Subcutaneous abdominal adipose tissue (tissue), 5 donors: Measurements from ENCODE around the gene EYS.

ENCODE experiments used
- H3K27ac ChIP-seq: one replicate; pipeline ENCODE4 v1.7.0; 2013; ENCODE audit warnings: low read depth, mild to moderate bottlenecking, inconsistent platforms, low read length, moderate library complexity
- H3K27me3 ChIP-seq, 5 donors: one replicate each; pipeline ENCODE4 v1.7.0; 2013; ENCODE audit warnings: low read length in 5 of 5, inconsistent platforms in 1 of 5; ENCODE audit not compliant: control insufficient read depth in 5 of 5, insufficient read depth in 4 of 5
- H3K36me3 ChIP-seq, 5 donors: one replicate each; pipeline ENCODE4 v1.7.0; 2013; ENCODE audit warnings: low read length in 5 of 5; ENCODE audit not compliant: control insufficient read depth in 5 of 5, insufficient read depth in 5 of 5
- H3K4me1 ChIP-seq, 5 donors: one replicate each; pipeline ENCODE4 v1.7.0; 2013; ENCODE audit warnings: low read length in 5 of 5, mild to moderate bottlenecking in 3 of 5, moderate library complexity in 1 of 5; ENCODE audit not compliant: control insufficient read depth in 5 of 5, insufficient read depth in 5 of 5
- H3K4me3 ChIP-seq, 5 donors: one replicate each; pipeline ENCODE4 v1.7.0; 2013; ENCODE audit warnings: low read length in 5 of 5, low read depth in 1 of 5
- H3K9ac ChIP-seq, 5 donors: one replicate each; pipeline ENCODE4 v1.7.0; 2013; ENCODE audit warnings: low read length in 5 of 5, mild to moderate bottlenecking in 4 of 5, moderate library complexity in 3 of 5
- H3K9me3 ChIP-seq, 5 donors: one replicate each; pipeline ENCODE4 v1.7.0; 2013; ENCODE audit warnings: low read length in 5 of 5; ENCODE audit not compliant: control insufficient read depth in 5 of 5
- donor health status: healthy.
- donor health status: healthy.
- donor health status: healthy.
- donor health status: healthy.
- donor health status: healthy.

The EYS gene

GRCh38 chr6:63821442-63821841, 1885.6 kb downstream of the EYS start:
- Histone ChIP-seq H3K36me3 (no peaks in the 10 kb centered on the region), H3K9me3 (no peaks in the 10 kb centered on the region), H3K4me3 (no peak overlapping the region), H3K27me3 (no peaks in the 10 kb centered on the region), H3K9ac (peak overlapping the region in 2 of 5 donors; percentile 14 to 40), H3K27ac (peak overlapping the region; percentile 48), H3K4me1 (peaks cover 0 to 40% (median 8%) of the 10 kb centered on the region in 5 donors)

GRCh38 chr6:63819831-63820230, 1887.2 kb downstream of the EYS start:
- no peaks in the 10 kb centered on the region for H3K27me3 ChIP-seq
- H3K9ac ChIP-seq = no peak overlapping the region
- no peaks in the 10 kb centered on the region for H3K9me3 ChIP-seq
- no peak overlapping the region for H3K4me3 ChIP-seq
- H3K4me1 ChIP-seq = peaks cover 0 to 36% (median 11%) of the 10 kb centered on the region in 5 donors
- H3K27ac ChIP-seq = peak overlapping the region; percentile 26
- no peaks in the 10 kb centered on the region for H3K36me3 ChIP-seq

GRCh38 chr6:63817492-63818050, 1889.5 kb downstream of the EYS start:
- H3K9ac ChIP-seq = no peak overlapping the region
- no peak overlapping the region for H3K4me3 ChIP-seq
- H3K27ac ChIP-seq = no peak overlapping the region
- no peaks in the 10 kb centered on the region for H3K36me3 ChIP-seq
- peaks cover 0 to 22% (median 11%) of the 10 kb centered on the region in 5 donors for H3K4me1 ChIP-seq
- no peaks in the 10 kb centered on the region for H3K9me3 ChIP-seq
- no peaks in the 10 kb centered on the region for H3K27me3 ChIP-seq

GRCh38 chr6:63816982-63817436, 1890.0 kb downstream of the EYS start:
- Histone ChIP-seq H3K9ac (no peak overlapping the region), H3K27ac (no peak overlapping the region), H3K9me3 (no peaks in the 10 kb centered on the region), H3K4me1 (peaks cover 0 to 22% (median 11%) of the 10 kb centered on the region in 5 donors), H3K4me3 (no peak overlapping the region), H3K27me3 (no peaks in the 10 kb centered on the region), H3K36me3 (no peaks in the 10 kb centered on the region)

- H3K27ac ChIP-seq = no peak overlapping the region
- H3K9me3 ChIP-seq = no peaks in the 10 kb centered on the region
- H3K36me3 ChIP-seq = no peaks in the 10 kb centered on the region
- no peaks in the 10 kb centered on the region for H3K27me3 ChIP-seq
- peaks cover 0 to 19% (median 11%) of the 10 kb centered on the region in 5 donors for H3K4me1 ChIP-seq
- peak overlapping the region in 1 of 5 donors; percentile 25 for H3K9ac ChIP-seq
- no peak overlapping the region for H3K4me3 ChIP-seq
Measured at GRCh38 chr6:63816401-63816981, 1890.5 kb downstream of the EYS start.

- no peaks in the 10 kb centered on the region for H3K9me3 ChIP-seq
- no peak overlapping the region for H3K4me3 ChIP-seq
- no peak overlapping the region for H3K9ac ChIP-seq
- H3K27me3 ChIP-seq = no peaks in the 10 kb centered on the region
- no peaks in the 10 kb centered on the region for H3K36me3 ChIP-seq
- peaks cover 0 to 7% (median 4%) of the 10 kb centered on the region in 5 donors for H3K4me1 ChIP-seq
- H3K27ac ChIP-seq = no peak overlapping the region
Measured at GRCh38 chr6:63814459-63814858, 1892.6 kb downstream of the EYS start.

GRCh38 chr6:63813566-63814120, 1893.4 kb downstream of the EYS start:
- Histone ChIP-seq H3K36me3 (no peaks in the 10 kb centered on the region), H3K9me3 (no peaks in the 10 kb centered on the region), H3K4me3 (no peak overlapping the region), H3K9ac (no peak overlapping the region), H3K27ac (no peak overlapping the region), H3K4me1 (peaks cover 0 to 7% (median 0%) of the 10 kb centered on the region in 5 donors), H3K27me3 (no peaks in the 10 kb centered on the region)

GRCh38 chr6:63808576-63808975, 1898.5 kb downstream of the EYS start:
- Histone ChIP-seq H3K36me3 (no peaks in the 10 kb centered on the region), H3K9ac (no peak overlapping the region), H3K9me3 (no peaks in the 10 kb centered on the region), H3K27ac (no peak overlapping the region), H3K27me3 (no peaks in the 10 kb centered on the region), H3K4me1 (peaks cover 5 to 28% (median 24%) of the 10 kb centered on the region in 5 donors), H3K4me3 (no peak overlapping the region)

GRCh38 chr6:63807056-63807455, 1900.0 kb downstream of the EYS start:
- H3K27me3 ChIP-seq = no peaks in the 10 kb centered on the region
- H3K4me1 ChIP-seq = peaks cover 5 to 28% (median 24%) of the 10 kb centered on the region in 5 donors
- no peak overlapping the region for H3K4me3 ChIP-seq
- no peak overlapping the region for H3K9ac ChIP-seq
- H3K36me3 ChIP-seq = no peaks in the 10 kb centered on the region
- H3K9me3 ChIP-seq = no peaks in the 10 kb centered on the region
- H3K27ac ChIP-seq = peak overlapping the region; percentile 82

- Histone ChIP-seq H3K4me1 (peaks cover 5 to 28% (median 24%) of the 10 kb centered on the region in 5 donors), H3K4me3 (peak overlapping the region in 1 of 5 donors; percentile 23), H3K36me3 (no peaks in the 10 kb centered on the region), H3K9me3 (no peaks in the 10 kb centered on the region), H3K9ac (no peak overlapping the region), H3K27me3 (no peaks in the 10 kb centered on the region), H3K27ac (peak overlapping the region; percentile 82)
Measured at GRCh38 chr6:63806573-63806913, 1900.5 kb downstream of the EYS start.
